Glomerular endothelial cell (primary cell): ENCODE data around the gene RPL22L1. TPM values are rescaled to one million over a fixed set of nuclear protein-coding genes. Genes with fewer than 3 reads are reported as not detected.
"Not testable (repeated sequence)": the region's sequence is repeated elsewhere in the genome, so short reads cannot be mapped to it uniquely, and the experiment has no call there.

Source experiments
- DNase-seq: peaks from one replicate; pipeline ENCODE4 v3.0.0-alpha.2; 2011; ENCODE audit warnings: low read depth, low spot score; ENCODE audit errors: extremely low read depth
- total RNA-seq: library from RNA; depleted of rRNA; stranded (reverse); fragments of >200 nt; gene quantifications from 2 replicates; pipeline ENCODE4 v1.2.3, GENCODE V29; 2015

Gene RPL22L1
- 145 and 163 TPM in 2 replicates for total RNA-seq

- DNase-seq = peak; percentile 80
Measured at GRCh38 chr3:170869645-170870593, at the start of gene RPL22L1. TSS of gene RPL22L1 (minus strand) at chr3:170870195. CDS start at chr3:170870167, 28 bp downstream.

DNA sequence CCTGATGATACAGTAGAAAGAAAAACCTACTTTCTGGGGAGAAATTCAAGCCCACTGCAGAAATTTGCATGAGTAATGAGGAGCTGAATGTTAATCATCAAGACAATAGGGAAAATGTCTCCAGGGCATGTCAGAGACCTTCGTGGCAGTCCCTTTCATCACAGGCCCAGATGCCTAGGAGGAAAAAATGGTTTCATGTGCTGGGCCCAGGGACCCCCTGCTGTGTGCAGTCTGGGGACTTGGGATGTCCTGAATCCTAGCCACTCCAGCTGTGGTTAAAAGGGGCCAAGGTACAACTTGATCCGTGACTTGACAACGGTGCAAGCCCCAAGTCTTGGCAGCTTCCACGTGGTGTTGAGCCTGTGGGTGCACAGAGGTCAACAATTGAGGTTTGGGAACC, 48.7 kb upstream of the RPL22L1 start:
- DNase-seq = no peak

GRCh38 chr3:170914690-170915089, 44.7 kb upstream of the RPL22L1 start:
- no peak for DNase-seq

- no peak for DNase-seq
Measured at GRCh38 chr3:170914212-170914611, 44.2 kb upstream of the RPL22L1 start.

DNA sequence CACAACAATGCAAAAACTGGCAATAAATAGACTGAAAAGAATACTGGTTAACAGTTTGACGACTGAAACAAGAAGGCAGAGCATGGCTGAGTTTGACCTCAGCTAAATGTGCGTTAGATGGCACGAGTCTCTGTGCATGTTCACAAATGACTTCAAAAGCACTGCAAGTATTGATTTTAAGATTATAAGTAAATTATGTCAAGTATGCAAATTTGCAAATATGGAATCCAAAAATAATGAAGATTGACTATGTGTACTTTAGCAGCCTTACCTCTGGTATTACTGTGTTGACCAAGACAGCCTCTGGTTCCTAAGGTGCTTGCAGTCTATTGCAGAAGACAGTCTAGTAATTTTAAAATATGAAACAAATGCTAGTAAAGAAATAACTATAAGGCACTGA, 41.1 kb upstream of the RPL22L1 start:
- no peak for DNase-seq

DNA sequence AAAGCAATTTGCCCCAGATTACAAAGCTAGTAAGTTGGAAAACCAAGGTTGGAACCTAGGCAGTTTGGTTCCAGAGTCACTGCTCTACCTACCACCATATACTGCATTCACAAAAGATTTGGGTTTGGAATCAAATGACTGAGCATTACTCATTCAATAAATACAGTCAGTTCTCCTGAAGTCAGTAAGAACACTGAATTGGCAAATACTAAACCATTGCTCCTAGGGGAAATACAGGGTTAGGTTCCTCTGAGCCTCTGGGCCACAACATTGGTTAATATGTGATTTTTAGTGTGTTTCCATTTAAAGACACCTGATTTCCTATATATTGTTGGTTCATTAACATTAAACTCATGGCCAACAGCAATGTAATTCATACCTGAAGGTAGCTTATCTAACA, 40.5 kb upstream of the RPL22L1 start:
- no peak for DNase-seq

GRCh38 chr3:170909129-170909903, 39.3 kb upstream of the RPL22L1 start:
- no peak for DNase-seq

DNA sequence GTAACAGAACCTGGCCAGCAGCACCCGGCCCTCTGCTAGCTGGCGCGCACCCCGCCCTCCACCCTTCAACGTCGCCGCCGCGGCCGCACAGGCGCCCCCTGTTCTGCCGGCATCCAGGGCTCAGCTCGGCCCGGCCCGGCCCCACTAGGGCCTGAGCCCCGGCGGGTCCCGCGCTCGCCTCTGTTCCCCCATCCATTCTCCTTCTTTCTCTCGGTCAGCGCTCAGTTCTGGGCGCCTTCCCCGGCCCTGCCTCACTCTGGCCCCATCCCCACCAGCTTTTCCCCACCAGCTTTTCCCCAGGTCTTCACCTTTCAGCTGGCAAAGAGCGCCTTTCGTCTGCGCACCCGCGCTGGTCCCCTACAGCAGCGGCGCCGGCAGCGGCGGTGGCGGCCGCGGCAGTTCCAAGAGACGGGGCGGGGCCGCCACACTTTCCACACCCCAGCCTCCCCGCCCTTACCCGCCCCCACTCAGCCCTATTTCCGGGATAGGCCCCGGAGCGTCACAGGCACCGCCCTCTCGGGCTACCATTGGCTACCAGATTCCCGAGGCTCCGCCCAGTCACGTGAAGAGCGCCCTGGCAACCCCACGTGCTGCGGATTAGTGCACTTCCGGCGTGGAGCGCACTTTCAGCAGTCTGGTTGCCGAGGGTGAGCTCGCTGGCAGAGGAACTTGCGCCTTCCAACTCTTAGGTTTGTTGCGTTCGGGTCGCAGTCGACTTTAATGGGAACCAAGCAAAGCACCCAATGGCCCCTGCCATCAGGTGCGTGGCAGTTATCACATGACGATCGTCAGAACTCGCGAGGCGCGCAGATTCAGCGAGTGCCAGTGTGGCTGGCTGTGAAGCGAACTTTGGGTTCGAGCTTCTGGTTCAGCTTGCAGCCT, 38.5 kb upstream of the RPL22L1 start, which contains the start of gene EIF5A2:
TSS of gene EIF5A2 (minus strand) at position 403 of the 882 bp plus-strand sequence. CDS start 831 bp downstream, outside the sequence.
- peak; percentile 45 for DNase-seq

DNA sequence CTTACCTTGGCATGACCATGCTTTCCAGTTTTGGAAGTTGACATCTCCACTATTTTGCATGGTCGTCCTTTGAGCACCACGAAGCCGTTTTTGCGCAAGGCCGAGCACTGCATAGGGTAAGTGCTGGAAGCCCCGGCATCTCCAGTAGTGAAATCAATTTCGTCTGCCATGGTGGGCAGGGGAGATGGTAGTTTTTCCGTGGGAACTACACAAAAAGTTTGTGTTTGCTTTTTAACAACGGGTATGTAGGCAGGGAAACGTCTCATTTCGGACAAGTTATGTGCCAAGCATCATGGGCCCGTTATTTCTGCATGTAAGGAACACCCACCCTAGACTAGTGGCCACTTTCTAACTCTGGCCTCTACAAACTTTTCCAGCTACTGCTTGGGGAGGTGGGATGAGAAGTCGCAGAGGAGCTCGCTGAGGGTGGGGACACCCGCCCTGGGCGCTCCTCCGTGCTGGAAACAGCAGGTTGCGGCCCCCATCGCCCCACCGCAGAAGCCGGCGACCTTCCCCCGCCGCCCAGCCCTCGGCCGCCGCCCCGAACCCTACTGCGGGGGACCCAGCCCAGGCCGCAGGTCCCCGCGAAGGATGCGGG, 37.7 kb upstream of the RPL22L1 start:
- DNase-seq = no peak

DNA sequence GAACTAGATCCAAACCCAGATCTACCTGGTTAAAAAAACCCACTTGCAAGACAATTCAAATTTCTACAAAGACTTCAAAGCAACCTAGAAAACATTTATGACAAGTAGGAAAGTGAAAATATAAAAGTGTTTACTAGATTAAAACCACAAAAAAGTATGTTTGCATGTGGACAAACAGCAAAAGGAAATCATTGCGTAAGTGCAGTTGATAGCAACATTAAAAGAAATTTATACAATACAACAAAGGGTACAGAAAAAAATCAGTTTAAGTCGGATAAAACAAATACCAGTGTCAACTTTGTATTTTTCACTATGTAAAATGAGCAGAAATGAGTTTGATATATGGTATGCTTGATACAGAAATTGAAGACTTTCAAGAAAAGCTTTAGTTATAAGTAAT, 35.9 kb upstream of the RPL22L1 start:
- no peak for DNase-seq

DNA sequence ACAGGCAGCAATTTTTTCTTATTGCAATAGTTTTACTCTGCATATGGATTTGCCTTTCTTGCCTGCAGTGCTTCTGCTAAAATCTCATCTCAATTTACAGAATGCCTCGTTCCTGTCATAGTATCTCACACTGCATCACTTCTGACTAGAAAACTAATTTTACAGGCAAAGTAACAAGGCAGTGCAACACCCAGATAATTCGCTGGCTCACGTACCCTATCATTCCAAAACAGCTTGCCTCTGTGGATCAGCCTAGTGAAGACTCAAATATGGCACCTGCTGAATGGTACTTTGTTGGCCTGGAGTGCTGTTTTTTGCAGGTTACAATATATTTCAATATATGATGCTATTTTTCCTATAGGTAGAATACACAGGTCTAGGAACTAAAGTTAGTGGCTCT, 33.1 kb upstream of the RPL22L1 start:
- DNase-seq = no peak

DNA sequence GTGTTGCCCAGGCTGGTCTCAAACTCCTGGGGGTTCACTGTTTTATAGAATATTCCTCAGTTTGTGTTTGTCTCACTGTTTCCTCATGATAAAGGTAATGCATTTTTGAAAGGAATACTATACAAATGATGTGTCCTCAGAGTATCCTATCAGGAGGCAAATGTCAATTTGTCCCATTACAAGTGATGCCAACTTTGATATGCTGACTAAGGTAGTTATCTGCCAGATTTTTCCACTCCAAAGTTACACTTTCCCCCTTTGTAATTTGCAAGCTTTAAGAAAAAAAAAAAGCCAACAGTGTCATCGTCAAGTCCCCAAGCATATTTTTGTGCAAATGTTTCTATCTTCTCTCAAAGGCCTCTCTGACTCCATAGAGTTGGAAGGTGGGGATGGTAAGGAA, 29.5 kb upstream of the RPL22L1 start:
- no peak for DNase-seq

DNA sequence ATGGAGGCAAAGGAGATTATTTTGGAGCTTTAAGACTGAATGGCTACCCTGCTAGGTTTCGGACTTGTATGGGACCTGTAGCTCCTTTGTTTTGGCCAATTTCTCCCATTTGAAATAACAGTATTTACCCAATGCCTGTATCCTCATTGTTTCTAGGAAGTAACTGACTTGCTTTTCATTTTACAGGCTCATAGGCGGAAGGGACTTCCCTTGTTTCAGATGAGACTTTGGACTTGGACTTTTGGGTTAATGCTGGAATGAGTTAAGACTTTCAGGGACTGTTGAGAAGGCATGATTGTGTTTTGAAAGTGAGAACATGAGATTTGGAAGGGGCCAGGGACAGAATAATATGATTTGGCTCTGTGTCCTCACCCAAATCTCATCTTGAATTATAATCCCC, 28.0 kb upstream of the RPL22L1 start:
- no peak for DNase-seq

- DNase-seq = not testable (repeated sequence)
Measured at GRCh38 chr3:170897199-170897598, 27.2 kb upstream of the RPL22L1 start.

DNA sequence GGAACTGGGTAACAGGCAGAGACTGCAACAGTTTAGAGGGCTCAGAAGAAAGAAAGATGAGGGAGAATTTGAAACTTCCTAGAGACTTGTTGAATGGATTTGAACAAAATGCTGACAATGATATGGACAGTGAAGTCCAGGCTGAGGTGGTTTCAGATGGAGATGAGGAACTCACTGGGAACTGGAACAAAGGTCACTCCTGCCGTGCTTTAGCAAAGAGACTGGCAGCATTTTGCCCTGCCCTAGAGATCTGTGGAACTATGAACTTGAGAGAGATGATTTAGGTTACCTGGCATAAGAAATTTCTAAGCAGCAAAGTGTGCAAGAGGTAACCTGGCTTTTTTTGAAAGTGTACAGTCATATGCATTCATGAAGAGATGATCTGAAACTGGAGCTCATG, 26.8 kb upstream of the RPL22L1 start:
- no peak for DNase-seq

- not testable (repeated sequence) for DNase-seq
Measured at GRCh38 chr3:170896333-170896732, 26.3 kb upstream of the RPL22L1 start.

- DNase-seq = no peak
Measured at GRCh38 chr3:170893895-170894294, 23.9 kb upstream of the RPL22L1 start.

GRCh38 chr3:170889630-170890029, 19.6 kb upstream of the RPL22L1 start:
- DNase-seq = no peak

DNA sequence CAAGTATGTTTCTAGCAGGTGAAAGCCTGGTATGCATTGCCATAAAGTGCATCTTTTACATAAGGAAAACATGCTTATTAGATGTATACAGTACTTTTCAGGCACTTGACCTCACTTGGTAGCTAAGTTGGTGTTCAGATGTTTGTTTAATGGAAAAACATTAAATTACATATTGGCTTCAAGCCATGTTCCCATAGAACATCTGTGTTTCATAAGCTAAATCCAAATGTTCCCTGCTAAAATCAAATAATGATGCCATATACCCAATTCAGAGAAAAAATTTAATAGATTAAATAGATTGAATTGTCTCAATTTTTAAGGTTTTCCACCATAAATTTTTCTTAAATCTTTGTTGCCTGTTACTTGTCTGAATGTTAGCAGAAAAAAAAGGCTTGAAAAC, 19.1 kb upstream of the RPL22L1 start:
- DNase-seq = no peak
